Keratinocyte (primary cell): ENCODE results near the gene KEL. TPM values are rescaled to one million over a fixed set of nuclear protein-coding genes. Genes with fewer than 3 reads are reported as not detected.

Source experiments
- DNase-seq: peaks from one replicate; pipeline ENCODE4 v3.0.0-alpha.2; 2011; ENCODE audit warnings: low read depth, missing footprints, low spot score
- FAIRE-seq: peaks from 2 replicates; lab custom pipeline; 2011; peaks lifted over from hg19 to GRCh38; lab: Jason Lieb, UNC
- H2AFZ ChIP-seq: 2 replicates; pipeline ENCODE4 v1.6.0; 2012; ENCODE audit warnings: low read length, control low read depth, inconsistent platforms; ENCODE audit not compliant: control insufficient read depth
- H3K27ac ChIP-seq: 2 replicates; pipeline ENCODE4 v1.5.1; 2011; ENCODE audit warnings: low read length; ENCODE audit not compliant: control insufficient read depth, insufficient read depth
- H3K27me3 ChIP-seq: 3 replicates; pipeline ENCODE4 v1.6.0; 2011; ENCODE audit warnings: low read length; ENCODE audit not compliant: control insufficient read depth, insufficient read depth; ENCODE audit errors: extremely low read depth
- H3K36me3 ChIP-seq, 2 experiments: 2 replicates in 1 of 2; 3 replicates in 1 of 2; pipeline ENCODE4 v1.5.1; 2011; ENCODE audit warnings: low read length in 2 of 2, mild to moderate bottlenecking in 1 of 2; ENCODE audit not compliant: control insufficient read depth in 2 of 2, insufficient read depth in 2 of 2; ENCODE audit errors: extremely low read depth in 1 of 2
- H3K4me1 ChIP-seq: 3 replicates; pipeline ENCODE4 v1.5.1; 2011; ENCODE audit warnings: low read length; ENCODE audit not compliant: control insufficient read depth, insufficient read depth; ENCODE audit errors: extremely low read depth
- H3K4me2 ChIP-seq: 3 replicates; pipeline ENCODE4 v1.6.0; 2011; ENCODE audit warnings: low read depth, low read length; ENCODE audit not compliant: control insufficient read depth, insufficient read depth; ENCODE audit errors: extremely low read depth
- H3K4me3 ChIP-seq, 3 experiments: fragments of 200-600 bp in 1 of 3; sonication (generic) in 1 of 3; 2 replicates in 2 of 3; 3 replicates in 1 of 3; pipeline ENCODE4 v1.5.1; 2011 to 2016; ENCODE audit warnings: low read length in 3 of 3, mild to moderate bottlenecking in 3 of 3, control low read depth in 2 of 3, inconsistent platforms in 1 of 3, low read depth in 1 of 3, mixed read lengths in 1 of 3, mixed run types in 1 of 3, moderate library complexity in 1 of 3; ENCODE audit not compliant: control insufficient read depth in 2 of 3, insufficient read depth in 2 of 3; ENCODE audit errors: extremely low read depth in 1 of 3
- H3K79me2 ChIP-seq: 2 replicates; pipeline ENCODE4 v1.6.0; 2012; ENCODE audit warnings: low read length; ENCODE audit not compliant: control insufficient read depth, insufficient read depth
- H3K9ac ChIP-seq: 3 replicates; pipeline ENCODE4 v1.6.0; 2011; ENCODE audit warnings: low read length; ENCODE audit not compliant: control insufficient read depth, insufficient read depth; ENCODE audit errors: extremely low read depth
- H3K9me1 ChIP-seq: 3 replicates; pipeline ENCODE4 v1.6.0; 2011; ENCODE audit warnings: low read length; ENCODE audit not compliant: control insufficient read depth, insufficient read depth; ENCODE audit errors: extremely low read depth
- H3K9me3 ChIP-seq: 2 replicates; pipeline ENCODE4 v1.5.1; 2012; ENCODE audit warnings: low read depth, low read length; ENCODE audit not compliant: control insufficient read depth
- H4K20me1 ChIP-seq: 3 replicates; pipeline ENCODE4 v1.6.0; 2011; ENCODE audit warnings: low read length; ENCODE audit not compliant: control insufficient read depth, insufficient read depth; ENCODE audit errors: extremely low read depth
- EZH2 ChIP-seq: IDR thresholded peaks from one replicate; pipeline ENCODE4 v1.6.1; 2012; ENCODE audit warnings: inconsistent platforms, mild to moderate bottlenecking, low read length, moderate library complexity
- dilution Hi-C: fragments of 300-500 bp; cut with MboI; formaldehyde crosslinking; loops from one replicate; pipeline ENCODE4 v1.7.0; 2020; ENCODE audit warnings: low sequenced_read_pairs; ENCODE audit not compliant: extremely low pct_ligation_motif_present
- polyA plus RNA-seq, 5 experiments: library from polyadenylated mRNA; depleted of rRNA in 3 of 5; stranded (reverse) in 3 of 5; stranded (forward) in 1 of 5; unstranded in 1 of 5; fragments of >200 nt; gene quantifications; 1 replicate in 1 of 5; 2 replicates in 3 of 5; 3 replicates in 1 of 5; pipeline versions ENCODE4 v1.2.1 to v1.2.3, GENCODE V29; 2011 to 2012; ENCODE audit warnings: missing spikeins in 2 of 5, low read depth in 1 of 5, low replicate concordance in 1 of 5
- TF ChIP-seq, protein P1 (sequence below), 3 experiments: IDR thresholded peaks in 1 of 3; conservative IDR thresholded peaks in 1 of 3; optimal IDR thresholded peaks in 1 of 3; 2 replicates in 2 of 3; 3 replicates in 1 of 3; pipeline versions ENCODE3 to v1.5.1; 2011; ENCODE audit warnings: low read length in 3 of 3, mild to moderate bottlenecking in 3 of 3, moderate library complexity in 2 of 3, control low read depth in 1 of 3, inconsistent platforms in 1 of 3; ENCODE audit not compliant: insufficient read depth in 2 of 3; ENCODE audit errors: extremely low read depth in 1 of 3

Gene KEL
- polyA plus RNA-seq, 1 donor (not counting 4 experiments of a cell fraction or from before 2014, with no cell fraction given), result 0.09 TPM

- Histone ChIP-seq H3K9ac (no peak overlapping the region), H3K9me3 (no peaks in the 10 kb centered on the region), H3K4me3 (peak overlapping the region in 2 of 3 experiments; percentile 6 to 12), H3K9me1 (no peaks in the 10 kb centered on the region), H2AFZ (peak overlapping the region; percentile 71), H4K20me1 (no peaks in the 10 kb centered on the region), H3K79me2 (no peaks in the 10 kb centered on the region), H3K4me1 (no peaks in the 10 kb centered on the region), H3K27ac (no peak overlapping the region), H3K4me2 (peak overlapping the region; percentile 74), H3K36me3 (no peaks in the 10 kb centered on the region), H3K27me3 (no peaks in the 10 kb centered on the region)
- peak; percentile 76 for FAIRE-seq
- no peak for DNase-seq
- TF ChIP-seq, protein P1, sequence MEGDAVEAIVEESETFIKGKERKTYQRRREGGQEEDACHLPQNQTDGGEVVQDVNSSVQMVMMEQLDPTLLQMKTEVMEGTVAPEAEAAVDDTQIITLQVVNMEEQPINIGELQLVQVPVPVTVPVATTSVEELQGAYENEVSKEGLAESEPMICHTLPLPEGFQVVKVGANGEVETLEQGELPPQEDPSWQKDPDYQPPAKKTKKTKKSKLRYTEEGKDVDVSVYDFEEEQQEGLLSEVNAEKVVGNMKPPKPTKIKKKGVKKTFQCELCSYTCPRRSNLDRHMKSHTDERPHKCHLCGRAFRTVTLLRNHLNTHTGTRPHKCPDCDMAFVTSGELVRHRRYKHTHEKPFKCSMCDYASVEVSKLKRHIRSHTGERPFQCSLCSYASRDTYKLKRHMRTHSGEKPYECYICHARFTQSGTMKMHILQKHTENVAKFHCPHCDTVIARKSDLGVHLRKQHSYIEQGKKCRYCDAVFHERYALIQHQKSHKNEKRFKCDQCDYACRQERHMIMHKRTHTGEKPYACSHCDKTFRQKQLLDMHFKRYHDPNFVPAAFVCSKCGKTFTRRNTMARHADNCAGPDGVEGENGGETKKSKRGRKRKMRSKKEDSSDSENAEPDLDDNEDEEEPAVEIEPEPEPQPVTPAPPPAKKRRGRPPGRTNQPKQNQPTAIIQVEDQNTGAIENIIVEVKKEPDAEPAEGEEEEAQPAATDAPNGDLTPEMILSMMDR (optimal IDR thresholded peaks at IDR 0.05 in 1 of 3, IDR thresholded peaks at IDR 0.05 in 1 of 3, conservative IDR thresholded peaks at IDR 0.05 in 1 of 3; ENCODE audit: extremely low read depth in 1 of 3, insufficient read depth in 2 of 3, low read length in 3 of 3), result peak; percentile 45 to 66 (median 61)
- TF ChIP-seq EZH2, result no peak
- dilution Hi-C loops, result no loop called here
Observed at GRCh38 chr7:143003393-143004051, 41.4 kb upstream of the KEL start.

GRCh38 chr7:143002898-143003297 is 40.7 kb upstream of the KEL start:
- no peak for FAIRE-seq
- dilution Hi-C loops, result no loop called here

More at GRCh38 chr7:143002898-143003297, 40.7 kb upstream of the KEL start:
- H3K36me3 ChIP-seq, result no peaks in the 10 kb centered on the region
- no peaks in the 10 kb centered on the region for H4K20me1 ChIP-seq
- no peaks in the 10 kb centered on the region for H3K9me3 ChIP-seq
- H3K27ac ChIP-seq, result no peak overlapping the region
- peak overlapping the region; percentile 71 for H2AFZ ChIP-seq
- no peak overlapping the region for H3K9ac ChIP-seq
- H3K27me3 ChIP-seq, result no peaks in the 10 kb centered on the region
- peak overlapping the region; percentile 74 for H3K4me2 ChIP-seq
- DNase-seq, result no peak
- H3K4me1 ChIP-seq, result no peaks in the 10 kb centered on the region
- no peaks in the 10 kb centered on the region for H3K79me2 ChIP-seq
- no peak for TF ChIP-seq EZH2
- TF ChIP-seq, protein P1 (optimal IDR thresholded peaks at IDR 0.05 in 1 of 3, IDR thresholded peaks at IDR 0.05 in 1 of 3, conservative IDR thresholded peaks at IDR 0.05 in 1 of 3; ENCODE audit: extremely low read depth in 1 of 3, insufficient read depth in 2 of 3, low read length in 3 of 3), result no peak
- no peaks in the 10 kb centered on the region for H3K9me1 ChIP-seq
- peak overlapping the region in 2 of 3 experiments; percentile 6 to 12 for H3K4me3 ChIP-seq
